MV-4-11 (cell line): ENCODE results near the gene ROPN1.

ENCODE experiments used
- DNase-seq: peaks from one replicate; lab custom pipeline; 2025; lab: John Stamatoyannopoulos, UW

The ROPN1 gene

GRCh38 chr3:123949641-123950040 lies 42.3 kb downstream of the ROPN1 start:
- DNase-seq = no peak

DNA sequence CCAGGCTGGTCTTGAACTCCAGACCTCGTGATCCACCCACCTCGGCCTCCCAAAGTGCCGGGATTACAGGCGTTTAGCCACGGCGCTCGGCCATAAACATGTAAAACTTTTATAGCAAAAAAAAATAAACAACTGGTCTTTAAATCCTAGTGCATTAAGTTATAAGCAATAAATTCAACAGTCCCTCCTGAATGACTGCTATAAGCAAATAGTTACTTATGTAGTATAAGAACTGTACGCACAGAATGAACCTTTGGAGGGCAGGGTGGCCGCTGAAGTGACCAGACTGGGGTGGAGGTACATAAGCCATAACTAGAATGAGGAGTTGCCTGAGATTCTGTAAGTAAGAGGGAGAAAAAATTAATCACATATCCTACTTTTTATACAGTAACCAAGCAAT lies 43.5 kb downstream of the ROPN1 start:
- no peak for DNase-seq

- DNase-seq = no peak
These were observed 44.4 kb downstream of the ROPN1 start for GRCh38 chr3:123947482-123947881.

DNA sequence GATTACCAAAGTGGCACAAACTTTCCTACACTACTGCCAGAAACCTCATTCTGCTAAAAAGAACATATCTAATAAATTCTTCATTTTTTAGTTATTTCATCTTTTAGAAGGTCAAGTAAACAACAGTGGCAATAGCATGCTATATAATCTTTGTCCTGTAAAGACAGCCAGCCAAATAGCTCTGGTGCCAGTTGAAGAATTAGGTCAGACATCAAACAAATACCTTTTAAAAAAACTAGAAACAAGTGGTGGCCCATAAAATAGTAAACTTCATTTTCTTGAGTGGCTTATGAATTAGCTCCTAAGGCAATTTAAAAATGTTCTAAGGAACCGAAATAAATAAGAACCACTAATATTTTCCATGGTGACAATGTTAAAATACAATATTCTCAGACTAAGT lies 50.4 kb downstream of the ROPN1 start:
- DNase-seq = no peak

DNA sequence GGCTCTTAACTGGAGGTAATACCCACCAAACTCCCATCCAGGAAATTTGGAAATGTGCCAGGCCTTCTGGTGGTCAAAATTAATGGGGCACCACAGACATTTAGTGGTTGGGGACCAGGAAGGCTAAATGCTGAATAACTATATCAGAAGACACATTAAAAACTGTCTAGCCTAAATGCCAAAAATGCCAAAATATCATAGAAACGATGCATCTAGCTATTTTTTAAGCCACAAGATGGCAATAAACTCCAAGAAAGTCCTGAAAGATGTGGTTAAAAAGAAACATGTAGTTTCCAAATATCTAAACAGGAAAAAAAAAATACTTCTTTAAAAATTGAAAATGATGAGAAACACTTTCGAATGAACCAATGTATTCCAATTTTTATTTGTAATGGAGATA lies 50.8 kb downstream of the ROPN1 start:
- DNase-seq = no peak

DNA sequence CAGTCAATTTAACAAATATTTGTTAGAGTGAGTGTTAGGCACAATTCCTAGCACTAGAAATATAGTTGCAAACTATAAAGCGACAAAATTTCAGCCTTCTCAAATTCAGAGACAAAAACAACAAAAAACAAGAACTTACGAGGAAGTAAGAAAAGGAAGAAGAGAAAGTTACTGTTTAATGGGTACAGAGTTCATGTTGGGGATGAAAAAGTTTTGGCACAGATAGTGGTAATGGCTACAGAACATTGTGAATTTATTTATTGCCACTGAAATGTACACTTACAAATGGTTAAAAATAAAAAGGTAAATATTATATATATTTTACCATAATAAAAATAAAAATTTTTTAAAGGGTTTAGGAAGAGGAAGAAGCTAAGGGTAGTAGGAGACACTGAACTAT lies 52.2 kb downstream of the ROPN1 start:
- no peak for DNase-seq

GRCh38 chr3:123936400-123936799 lies 55.5 kb downstream of the ROPN1 start:
- DNase-seq = no peak

DNA sequence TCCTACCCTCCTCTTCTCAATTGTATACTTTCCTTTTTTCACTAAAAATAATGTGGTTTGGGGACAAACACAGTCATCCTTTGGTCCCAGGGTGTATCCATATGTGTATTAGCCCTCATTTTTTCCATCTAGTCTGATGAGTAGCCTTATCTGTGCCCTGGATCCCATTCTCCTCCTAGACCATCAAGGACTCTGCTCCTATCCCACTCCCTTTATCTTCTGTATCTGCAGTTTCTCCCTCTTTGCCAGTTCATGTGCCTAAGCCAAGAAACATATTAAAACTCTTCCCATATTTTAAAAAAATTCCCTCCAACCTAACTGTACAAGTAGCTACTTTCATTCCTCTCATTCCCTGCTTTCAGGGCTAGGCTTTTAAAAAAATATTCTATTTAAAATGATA lies 56.1 kb downstream of the ROPN1 start:
- no peak for DNase-seq

DNA sequence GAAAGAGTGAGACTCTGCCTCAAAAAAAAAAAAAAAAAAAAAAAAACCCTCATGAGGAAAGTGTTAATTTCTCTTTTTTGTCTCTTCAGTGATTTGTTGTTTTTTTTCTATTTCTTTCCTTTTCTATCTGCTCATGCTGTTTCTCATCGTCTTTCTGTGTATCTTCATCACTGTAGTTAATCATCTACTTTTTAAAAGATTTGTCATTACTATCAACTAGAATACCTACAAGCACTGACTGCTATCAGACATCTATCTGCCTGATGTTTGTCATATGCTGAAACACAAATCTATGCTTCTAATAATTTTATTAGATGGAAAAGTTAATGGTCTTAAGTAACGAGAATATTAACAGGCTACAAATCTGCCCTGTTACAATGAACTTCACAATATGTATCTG lies 57.7 kb downstream of the ROPN1 start:
- no peak for DNase-seq

- DNase-seq = no peak
These were observed 61.5 kb downstream of the ROPN1 start for GRCh38 chr3:123930445-123930844.

DNA sequence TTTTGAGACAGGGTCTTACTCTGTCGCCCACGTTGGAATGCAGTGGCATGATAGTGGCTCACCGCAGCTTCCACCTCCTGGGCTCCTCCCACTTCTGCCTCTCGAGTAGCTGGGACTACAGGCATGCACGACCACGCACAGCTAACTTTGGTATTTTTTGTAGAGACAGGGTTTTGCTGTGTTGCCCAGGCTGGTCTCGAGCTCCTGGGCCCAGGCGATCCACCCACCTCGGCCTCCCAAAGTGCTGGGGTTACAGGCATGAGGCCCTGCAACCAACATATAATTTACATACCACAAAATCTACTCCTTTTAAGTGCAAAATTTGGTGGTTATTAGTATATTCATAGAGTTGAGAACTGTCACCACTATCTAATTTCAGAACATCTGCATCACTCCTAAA lies 62.6 kb downstream of the ROPN1 start:
- no peak for DNase-seq

DNA sequence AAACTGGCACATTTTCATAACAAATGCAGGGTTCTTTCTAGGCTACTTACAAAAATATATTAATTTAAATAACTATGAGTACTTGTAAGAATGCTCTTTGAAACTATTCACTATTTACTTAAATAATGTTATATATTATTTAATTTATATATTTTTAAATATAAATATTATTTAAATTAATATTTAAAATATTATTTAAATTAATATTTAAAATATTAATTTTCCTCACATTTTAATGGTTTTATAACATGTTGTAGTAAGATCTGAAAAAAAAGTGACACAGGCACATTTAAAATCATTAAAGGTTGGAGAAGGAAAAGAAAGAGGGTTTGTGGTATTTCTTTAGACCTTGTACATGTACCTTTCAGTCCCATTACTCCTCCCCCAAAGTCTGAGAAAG lies 65.5 kb downstream of the ROPN1 start:
- DNase-seq = no peak

- no peak for DNase-seq
These were observed 71.1 kb downstream of the ROPN1 start for GRCh38 chr3:123920868-123921267.

GRCh38 chr3:123920383-123920782 lies 71.5 kb downstream of the ROPN1 start:
- DNase-seq = no peak

DNA sequence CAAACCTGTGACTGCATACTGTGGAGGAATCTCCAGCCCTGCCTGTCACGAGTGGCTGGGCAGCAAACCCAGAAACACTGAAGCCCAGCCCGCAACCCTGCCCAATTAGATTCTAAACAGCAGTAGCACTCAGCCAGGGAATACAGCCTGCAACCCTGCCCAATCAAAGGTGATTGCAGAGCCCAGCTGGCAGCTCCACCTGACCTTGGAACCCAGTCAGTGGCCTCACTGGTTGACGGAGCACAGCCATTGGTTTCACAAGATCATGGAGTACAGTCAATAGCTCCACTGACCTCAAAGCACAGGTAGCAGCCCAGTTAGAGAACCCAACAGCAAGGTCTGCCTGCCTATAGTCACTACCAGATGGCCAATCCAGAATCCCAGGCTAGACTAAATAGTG lies 72.6 kb downstream of the ROPN1 start:
- DNase-seq = no peak
